ENCODE measurements around the gene SEPTIN2. TPM values are rescaled to one million over a fixed set of nuclear protein-coding genes. Genes with fewer than 3 reads are reported as not detected.
A peak's percentile ranks its signal among the peaks of the same experiment; 100 is the strongest.

Gene SEPTIN2
- total RNA-seq, 4 donors from 2014 or later: 175 to 281 (median 193) TPM

- H3K4me3 ChIP-seq: no peak overlapping the region
- DNase-seq: peak in 2 of 3 donors; percentile 64 to 81
- H3K4me1 ChIP-seq: peaks cover 0 to 21% (median 3%) of the 10 kb centered on the region in 4 donors
- TF ChIP-seq CTCF (IDR thresholded peaks at IDR 0.05) (no peak), POLR2A (IDR thresholded peaks at IDR 0.05) (no peak)
- H3K27me3 ChIP-seq: no peaks in the 10 kb centered on the region
- no peaks in the 10 kb centered on the region for H3K9me3 ChIP-seq
- H3K36me3 ChIP-seq: no peaks in the 10 kb centered on the region
- peak overlapping the region in 2 of 4 donors; percentile 53 to 62 for H3K27ac ChIP-seq
These were observed 6.0 kb upstream of the SEPTIN2 start for GRCh38 chr2:241309684-241310117.

GRCh38 chr2:241310917-241311566 lies 4.7 kb upstream of the SEPTIN2 start:
- peak overlapping the region in 1 of 4 donors; percentile 39 for H3K27ac ChIP-seq
- DNase-seq: no peak

GRCh38 chr2:241312082-241312481 lies 3.6 kb upstream of the SEPTIN2 start:
- Histone ChIP-seq H3K4me3 (no peak overlapping the region), H3K27ac (no peak overlapping the region), H3K9me3 (no peaks in the 10 kb centered on the region), H3K4me1 (peaks cover 0 to 23% (median 4%) of the 10 kb centered on the region in 4 donors), H3K36me3 (no peaks in the 10 kb centered on the region), H3K27me3 (no peaks in the 10 kb centered on the region)
- DNase-seq: no peak
- TF ChIP-seq POLR2A (IDR thresholded peaks at IDR 0.05): no peak
- no peak for TF ChIP-seq CTCF (IDR thresholded peaks at IDR 0.05)

More at GRCh38 chr2:241310917-241311566, 4.7 kb upstream of the SEPTIN2 start:
- Histone ChIP-seq H3K27me3 (no peaks in the 10 kb centered on the region), H3K9me3 (no peaks in the 10 kb centered on the region), H3K4me1 (peaks cover 0 to 21% (median 3%) of the 10 kb centered on the region in 4 donors), H3K36me3 (no peaks in the 10 kb centered on the region), H3K4me3 (no peak overlapping the region)
- TF ChIP-seq POLR2A (IDR thresholded peaks at IDR 0.05) (no peak), CTCF (IDR thresholded peaks at IDR 0.05) (no peak)

GRCh38 chr2:241313543-241314095 lies 2.1 kb upstream of the SEPTIN2 start:
- Histone ChIP-seq H3K36me3 (no peaks in the 10 kb centered on the region), H3K9me3 (no peaks in the 10 kb centered on the region), H3K27me3 (no peaks in the 10 kb centered on the region), H3K4me3 (peak overlapping the region in 1 of 4 donors; percentile 73), H3K4me1 (peaks cover 0 to 39% (median 11%) of the 10 kb centered on the region in 4 donors), H3K27ac (no peak overlapping the region)
- no peak for TF ChIP-seq POLR2A (IDR thresholded peaks at IDR 0.05)
- no peak for TF ChIP-seq CTCF (IDR thresholded peaks at IDR 0.05)
- DNase-seq: no peak

GRCh38 chr2:241314226-241315092 lies 1.3 kb upstream of the SEPTIN2 start:
- Histone ChIP-seq H3K27me3 (no peaks in the 10 kb centered on the region), H3K27ac (peak overlapping the region; percentile 94 to 99 (median 96)), H3K4me3 (peak overlapping the region; percentile 72 to 90 (median 80)), H3K36me3 (no peaks in the 10 kb centered on the region), H3K4me1 (peaks cover 0 to 47% (median 13%) of the 10 kb centered on the region in 4 donors), H3K9me3 (no peaks in the 10 kb centered on the region)
- TF ChIP-seq CTCF (IDR thresholded peaks at IDR 0.05): no peak
- TF ChIP-seq POLR2A (IDR thresholded peaks at IDR 0.05): no peak
- DNase-seq: no peak
